HEK293 (cell line): Measurements from ENCODE around the gene YAE1.

Experiments
- CTCF ChIA-PET: fragments of 350-600 bp; formaldehyde crosslinking; extraction: SDS; loops from one replicate; lab custom pipeline; 2021; ENCODE audit warnings: antibody characterized with exemption; lab: Yijun Ruan, JAX
- POLR2A ChIA-PET: fragments of 300-600 bp; formaldehyde crosslinking; extraction: SDS; loops from one replicate; lab custom pipeline; 2020; ENCODE audit warnings: antibody characterized with exemption, inconsistent platforms; lab: Yijun Ruan, JAX
- H3K27ac ChIP-seq: fragments of 200-500 bp; sonication (Bioruptor generic); 2 replicates; pipeline ENCODE4 v1.5.1; 2014; ENCODE audit warnings: low read depth, low read length, control low read depth, inconsistent platforms; ENCODE audit errors: extremely low read depth
- H3K36me3 ChIP-seq, 2 experiments: fragments of 200-500 bp in 1 of 2; sonication (Bioruptor generic) in 1 of 2; 1 replicate in 1 of 2; 2 replicates in 1 of 2; pipeline ENCODE4 v1.5.1; 2014 to 2017; ENCODE audit warnings: inconsistent platforms in 2 of 2, low read length in 2 of 2; ENCODE audit not compliant: control insufficient read depth in 2 of 2, insufficient read depth in 1 of 2
- H3K4me1 ChIP-seq: fragments of 200-500 bp; sonication (Bioruptor generic); 2 replicates; pipeline ENCODE4 v1.5.1; 2014; ENCODE audit warnings: mild to moderate bottlenecking, low read length, inconsistent platforms; ENCODE audit not compliant: control insufficient read depth, insufficient read depth
- H3K4me3 ChIP-seq: 2 replicates; pipeline ENCODE4 v1.5.1; 2011; ENCODE audit warnings: low read depth, mild to moderate bottlenecking, control low read depth, low read length, moderate library complexity
- H3K9me3 ChIP-seq: fragments of 200-500 bp; sonication (Bioruptor generic); 2 replicates; pipeline ENCODE4 v1.5.1; 2014; ENCODE audit warnings: low read depth, low read length, inconsistent platforms; ENCODE audit not compliant: control insufficient read depth, insufficient read depth
- ATF2 ChIP-seq: fragments of 450-650 bp; formaldehyde crosslinking; IDR thresholded peaks from 2 replicates; pipeline ENCODE4 v1.5.1; 2016; ENCODE audit warnings: missing biosample characterization, missing genetic modification characterization, low read depth
- BCL11A ChIP-seq: fragments of 450-650 bp; formaldehyde crosslinking; IDR thresholded peaks from 2 replicates; pipeline ENCODE4 v1.5.1; 2016; ENCODE audit warnings: low read depth, missing biosample characterization, missing genetic modification characterization
- IKZF3 ChIP-seq: fragments of 450-650 bp; IDR thresholded peaks from 2 replicates; pipeline ENCODE4 v1.5.0; 2018; ENCODE audit warnings: missing biosample characterization, mild to moderate bottlenecking, missing genetic modification characterization, moderate library complexity
- KLF10 ChIP-seq: fragments of 450-650 bp; IDR thresholded peaks from 2 replicates; pipeline ENCODE4 v1.5.1; 2018; ENCODE audit warnings: missing biosample characterization, mild to moderate bottlenecking, missing genetic modification characterization
- KLF7 ChIP-seq: fragments of 450-650 bp; formaldehyde crosslinking; IDR thresholded peaks from 2 replicates; pipeline ENCODE4 v1.5.1; 2016; ENCODE audit warnings: missing biosample characterization, missing genetic modification characterization, borderline replicate concordance
- MYNN ChIP-seq: fragments of 450-650 bp; formaldehyde crosslinking; IDR thresholded peaks from 2 replicates; pipeline ENCODE4 v1.5.1; 2016; ENCODE audit warnings: missing biosample characterization, missing genetic modification characterization, borderline replicate concordance
- SCRT2 ChIP-seq: fragments of 450-650 bp; formaldehyde crosslinking; IDR thresholded peaks from 2 replicates; pipeline ENCODE4 v1.5.1; 2016; ENCODE audit warnings: missing biosample characterization, missing genetic modification characterization
- SP7 ChIP-seq: fragments of 450-650 bp; formaldehyde crosslinking; IDR thresholded peaks from 2 replicates; pipeline ENCODE4 v1.5.1; 2016; ENCODE audit warnings: missing biosample characterization, missing genetic modification characterization
- TCF7L2 ChIP-seq: IDR thresholded peaks from 2 replicates; pipeline ENCODE4 v1.6.1; 2011; ENCODE audit warnings: low read depth, mild to moderate bottlenecking, inconsistent platforms, low read length, moderate library complexity, borderline replicate concordance
- ZEB2 ChIP-seq: fragments of 450-650 bp; formaldehyde crosslinking; IDR thresholded peaks from 2 replicates; pipeline ENCODE4 v1.5.1; 2016; ENCODE audit warnings: missing biosample characterization, missing genetic modification characterization
- ZFP41 ChIP-seq: fragments of 450-650 bp; formaldehyde crosslinking; IDR thresholded peaks from 2 replicates; pipeline ENCODE4 v1.5.1; 2016; ENCODE audit warnings: missing biosample characterization, missing genetic modification characterization, borderline replicate concordance
- ZNF18 ChIP-seq: fragments of 450-650 bp; formaldehyde crosslinking; IDR thresholded peaks from 2 replicates; pipeline ENCODE4 v1.5.1; 2016; ENCODE audit warnings: missing biosample characterization, missing genetic modification characterization
- ZNF292 ChIP-seq: fragments of 450-650 bp; formaldehyde crosslinking; IDR thresholded peaks from 2 replicates; pipeline ENCODE4 v1.5.1; 2016; ENCODE audit warnings: low read depth, missing biosample characterization, missing genetic modification characterization, borderline replicate concordance
- ZNF341 ChIP-seq: fragments of 450-650 bp; formaldehyde crosslinking; IDR thresholded peaks from 2 replicates; pipeline ENCODE4; 2016; ENCODE audit warnings: low read depth, missing biosample characterization, missing genetic modification characterization
- ZNF366 ChIP-seq: fragments of 450-650 bp; formaldehyde crosslinking; conservative IDR thresholded peaks from 2 replicates; pipeline ENCODE4 v1.5.1; 2016; ENCODE audit warnings: missing biosample characterization, missing genetic modification characterization
- ZNF391 ChIP-seq: fragments of 450-650 bp; formaldehyde crosslinking; IDR thresholded peaks from 2 replicates; pipeline ENCODE4 v1.5.1; 2016; ENCODE audit warnings: low read depth, missing biosample characterization, missing genetic modification characterization, borderline replicate concordance
- ZNF426 ChIP-seq: fragments of 450-650 bp; formaldehyde crosslinking; IDR thresholded peaks from 2 replicates; pipeline ENCODE4 v1.5.1; 2017; ENCODE audit warnings: missing biosample characterization, missing genetic modification characterization, mild to moderate bottlenecking, inconsistent platforms, moderate library complexity
- ZNF561 ChIP-seq: fragments of 450-650 bp; IDR thresholded peaks from 2 replicates; pipeline ENCODE4 v1.5.1; 2018; ENCODE audit warnings: missing biosample characterization, missing genetic modification characterization, borderline replicate concordance
- ZNF629 ChIP-seq: fragments of 450-650 bp; formaldehyde crosslinking; IDR thresholded peaks from 2 replicates; pipeline ENCODE4 v1.5.1; 2017; ENCODE audit warnings: missing biosample characterization, missing genetic modification characterization
- ZNF677 ChIP-seq: fragments of 450-650 bp; IDR thresholded peaks from 2 replicates; pipeline ENCODE4 v1.5.0; 2018; ENCODE audit warnings: missing biosample characterization, mild to moderate bottlenecking, missing genetic modification characterization, moderate library complexity
- ZNF776 ChIP-seq: fragments of 450-650 bp; formaldehyde crosslinking; IDR thresholded peaks from 2 replicates; pipeline ENCODE4 v1.5.0; 2017; ENCODE audit warnings: missing biosample characterization, missing genetic modification characterization, borderline replicate concordance
- ZNF843 ChIP-seq: fragments of 450-650 bp; formaldehyde crosslinking; IDR thresholded peaks from 2 replicates; pipeline ENCODE4 v1.5.1; 2016; ENCODE audit warnings: missing biosample characterization, missing genetic modification characterization
- ZSCAN23 ChIP-seq: fragments of 450-650 bp; formaldehyde crosslinking; IDR thresholded peaks from 2 replicates; pipeline ENCODE4 v1.5.1; 2016; ENCODE audit warnings: missing biosample characterization, missing genetic modification characterization
- TF ChIP-seq, protein P1 (sequence below): fragments of 450-650 bp; formaldehyde crosslinking; IDR thresholded peaks from 2 replicates; pipeline ENCODE4 v1.5.1; 2017; ENCODE audit warnings: missing biosample characterization, mild to moderate bottlenecking, missing genetic modification characterization, moderate library complexity

The YAE1 gene

GRCh38 chr7:39582536-39582935, 16.3 kb downstream of the YAE1 start (continued):
- TF ChIP-seq IKZF3 (tag by site-specific recombination) = no peak
- TF ChIP-seq, all 188 proteins: peak for 8

DNA sequence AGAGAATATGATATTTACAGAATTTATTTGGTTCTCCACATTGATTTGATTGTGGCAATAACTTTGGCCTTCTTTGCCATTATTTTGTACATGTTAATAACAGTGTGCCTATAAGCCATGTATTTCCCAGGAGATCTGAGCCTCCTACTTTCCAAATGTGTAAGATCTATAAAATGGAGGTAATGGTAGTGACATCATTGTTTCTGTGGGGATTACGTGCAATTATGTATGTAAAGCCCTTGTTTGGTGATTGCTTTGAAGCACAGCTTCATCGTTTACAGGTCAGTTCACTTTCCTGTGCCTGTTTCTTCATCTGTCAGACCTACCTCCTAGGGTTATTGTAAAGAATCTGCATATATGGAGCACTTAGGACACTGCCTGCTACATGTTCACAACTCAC, 17.3 kb downstream of the YAE1 start:
- H3K27ac ChIP-seq = no peak overlapping the region
- no peak overlapping the region for H3K4me3 ChIP-seq
- peaks cover 3% of the 10 kb centered on the region; the same call in 1 of the 2 replicates for H3K4me1 ChIP-seq
- no peaks in the 10 kb centered on the region; a peak in 1 of 3 replicates for H3K36me3 ChIP-seq
- POLR2A ChIA-PET = no interaction called here
- TF ChIP-seq ATF2 (tag by site-specific recombination) (peak; percentile 81), SP7 (peak; percentile 66), ZNF18 (tag by site-specific recombination) (no peak), ZNF341 (tag by site-specific recombination) (no peak), ZNF366 (tag by site-specific recombination) (peak; percentile 38; the same call in 1 of the 2 replicates), ZNF843 (tag by site-specific recombination) (0 out of 2 replicates have a peak, but pooled peaks have one; percentile 42), ZEB2 (tag by site-specific recombination) (0 out of 2 replicates have a peak, but pooled peaks have one; percentile 18), SCRT2 (tag by site-specific recombination) (no peak), ZNF629 (peak; percentile 74), ZNF677 (tag by site-specific recombination) (no peak), TCF7L2 (no peak)
- TF ChIP-seq, protein P1, sequence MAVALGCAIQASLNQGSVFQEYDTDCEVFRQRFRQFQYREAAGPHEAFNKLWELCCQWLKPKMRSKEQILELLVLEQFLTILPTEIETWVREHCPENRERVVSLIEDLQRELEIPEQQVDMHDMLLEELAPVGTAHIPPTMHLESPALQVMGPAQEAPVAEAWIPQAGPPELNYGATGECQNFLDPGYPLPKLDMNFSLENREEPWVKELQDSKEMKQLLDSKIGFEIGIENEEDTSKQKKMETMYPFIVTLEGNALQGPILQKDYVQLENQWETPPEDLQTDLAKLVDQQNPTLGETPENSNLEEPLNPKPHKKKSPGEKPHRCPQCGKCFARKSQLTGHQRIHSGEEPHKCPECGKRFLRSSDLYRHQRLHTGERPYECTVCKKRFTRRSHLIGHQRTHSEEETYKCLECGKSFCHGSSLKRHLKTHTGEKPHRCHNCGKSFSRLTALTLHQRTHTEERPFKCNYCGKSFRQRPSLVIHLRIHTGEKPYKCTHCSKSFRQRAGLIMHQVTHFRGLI (tag by site-specific recombination) = no peak
- H3K9me3 ChIP-seq = no peaks in the 10 kb centered on the region
- CTCF ChIA-PET = interaction anchor here (0.6 to 8.4 kb wide), 2 partner anchors 162 to 236 kb away, joined by 3 to 257 read pairs; no protein-coding TSS in a partner anchor

- Histone ChIP-seq H3K36me3 (no peaks in the 10 kb centered on the region), H3K4me1 (peaks cover 3% of the 10 kb centered on the region; the same call in 1 of the 2 replicates), H3K4me3 (no peak overlapping the region), H3K27ac (no peak overlapping the region), H3K9me3 (no peaks in the 10 kb centered on the region)
- ChIA-PET CTCF (no interaction called here), POLR2A (no interaction called here)
- TF ChIP-seq ZNF776 (tag by site-specific recombination) (no peak), KLF7 (tag by site-specific recombination) (no peak), SCRT2 (tag by site-specific recombination) (no peak), ZSCAN23 (tag by site-specific recombination) (no peak), BCL11A (tag by site-specific recombination) (no peak), KLF10 (tag by site-specific recombination) (no peak), ZNF426 (no peak), ZNF391 (tag by site-specific recombination) (no peak), MYNN (tag by site-specific recombination) (no peak), ZNF292 (tag by site-specific recombination) (no peak), ZFP41 (tag by site-specific recombination) (no peak), ZNF561 (tag by site-specific recombination) (no peak)
Measured at GRCh38 chr7:39587393-39587792, 21.2 kb downstream of the YAE1 start.
